GM18517 (cell line): Measurements from ENCODE around the gene ITGA1.
"Not testable (repeated sequence)": the region's sequence is repeated elsewhere in the genome, so short reads cannot be mapped to it uniquely, and the experiment has no call there.

ENCODE experiments used
- ATAC-seq: cut with Tn5 transposase; IDR thresholded peaks from one replicate; pipeline ENCODE4 v1.9.1; 2021; ENCODE audit warnings: mild to moderate bottlenecking, moderate library complexity; ENCODE audit not compliant: unreplicated experiment

ITGA1 gene

GRCh38 chr5:52787600-52788504 is at the start of gene ITGA1, which contains the start of gene PELO:
TSS of gene ITGA1 (plus strand) at chr5:52787916. CDS start at chr5:52788354, 438 bp downstream.
TSS of gene PELO (plus strand) at chr5:52787916. CDS start at chr5:52800395, 12,479 bp downstream.
- ATAC-seq = peak; percentile 82

DNA sequence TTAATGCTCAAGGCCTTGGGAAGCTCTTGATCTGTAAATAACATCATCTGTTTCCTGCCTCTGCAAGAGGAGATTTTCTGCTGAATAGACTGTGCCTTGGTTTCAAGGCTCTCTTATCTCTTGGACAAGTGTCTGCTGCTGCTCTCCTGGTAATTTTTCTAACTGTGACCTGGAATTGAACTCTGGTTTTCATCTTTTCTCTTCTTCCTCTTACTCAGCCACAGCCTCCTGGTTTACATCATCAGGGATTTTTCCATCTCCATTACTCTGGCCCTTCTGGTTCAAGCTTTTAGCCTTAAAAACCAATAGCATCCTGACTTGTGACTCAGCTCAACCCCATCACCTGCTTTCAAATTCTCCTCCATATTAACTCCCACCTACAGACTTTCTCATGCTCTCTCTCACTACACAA is 49.6 kb upstream of the ITGA1 start:
- ATAC-seq = peak; percentile 56

DNA sequence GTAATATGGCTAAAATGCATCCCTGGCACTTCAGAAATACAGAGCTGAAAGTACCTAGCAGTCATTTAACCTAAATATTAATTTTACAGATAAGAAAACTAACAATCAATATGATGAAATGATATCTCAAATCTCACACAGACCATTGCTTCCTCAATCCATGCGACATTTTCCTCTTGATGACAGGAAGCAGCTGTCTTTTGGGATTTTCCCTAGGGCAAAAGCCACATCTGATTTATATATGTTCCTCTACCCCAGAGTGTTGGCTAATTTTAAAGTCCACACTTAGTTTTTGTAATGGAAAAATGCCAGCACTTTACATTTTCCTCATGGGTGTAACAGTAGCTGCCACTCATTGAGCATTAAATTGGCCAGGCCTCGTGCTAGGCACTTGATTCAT is 47.7 kb upstream of the ITGA1 start:
- ATAC-seq = no peak

- ATAC-seq = no peak
These were observed 44.7 kb upstream of the ITGA1 start for GRCh38 chr5:52743012-52743411.

DNA sequence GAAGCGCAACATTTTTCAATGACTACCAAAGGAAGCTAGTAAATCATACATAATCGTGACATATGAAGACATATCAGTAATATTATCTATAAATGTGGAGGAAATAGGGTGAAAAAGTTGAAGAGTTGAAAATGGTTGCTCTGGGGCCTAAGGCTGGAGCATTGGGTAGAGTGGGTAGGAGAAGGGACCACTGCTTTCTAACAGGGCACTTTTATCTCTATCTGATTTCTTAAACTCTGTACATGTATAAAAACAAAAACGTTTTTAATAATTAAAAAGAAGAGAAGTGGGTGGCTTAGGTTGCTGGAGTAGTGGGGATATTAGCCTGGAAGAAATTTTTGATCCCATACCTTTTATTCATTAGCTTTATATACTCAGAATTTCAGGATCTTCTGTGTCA is 44.2 kb upstream of the ITGA1 start:
- no peak for ATAC-seq

GRCh38 chr5:52743970-52744369 is 43.7 kb upstream of the ITGA1 start:
- no peak for ATAC-seq

DNA sequence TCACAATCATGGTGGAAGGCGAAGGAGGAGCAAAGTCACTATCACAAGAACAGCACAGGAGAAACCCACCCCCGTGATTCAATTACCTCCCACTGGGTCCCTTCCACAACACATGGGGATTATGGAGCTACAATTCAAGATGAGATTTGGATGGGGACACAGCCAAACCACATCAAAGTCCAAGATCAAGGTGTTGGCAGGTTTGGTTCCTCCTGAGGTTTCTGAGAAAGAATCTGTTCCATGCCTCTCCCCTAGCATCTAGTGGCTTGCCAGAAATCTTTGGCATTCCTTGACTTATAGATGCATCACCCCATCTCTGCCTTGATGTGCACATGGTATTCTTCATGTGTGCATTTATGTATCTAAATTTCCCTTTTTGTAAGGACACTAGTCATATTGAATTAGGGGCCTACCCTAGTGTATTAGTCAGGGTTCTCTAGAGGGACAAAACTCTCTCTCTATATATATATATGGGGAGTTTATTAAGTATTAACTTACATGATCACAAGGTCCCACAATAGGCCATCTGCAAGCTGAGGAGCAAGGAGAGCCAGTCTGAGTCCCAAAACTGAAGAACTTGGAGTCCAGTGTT is 42.8 kb upstream of the ITGA1 start:
- not testable (repeated sequence) for ATAC-seq

GRCh38 chr5:52746539-52746938 is 41.2 kb upstream of the ITGA1 start:
- no peak for ATAC-seq

DNA sequence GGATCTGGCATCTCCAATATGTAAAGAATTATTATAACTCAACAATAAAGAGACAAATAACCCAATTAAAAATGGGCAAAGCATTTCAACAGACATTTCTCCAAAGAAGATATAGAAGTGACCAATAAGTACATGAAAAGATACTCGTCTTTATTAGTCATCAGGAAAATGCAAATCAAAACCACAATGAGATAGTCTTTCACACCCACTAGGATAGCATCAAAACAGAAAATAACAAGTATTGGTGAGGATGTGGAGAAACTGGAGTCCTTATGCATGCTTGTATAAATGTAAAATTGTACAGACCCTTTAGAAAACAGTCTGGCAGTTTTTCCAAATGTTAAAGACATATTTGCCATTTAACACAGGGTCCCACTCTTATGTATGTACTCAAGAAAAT is 39.1 kb upstream of the ITGA1 start:
- no peak for ATAC-seq

GRCh38 chr5:52749666-52750065 is 38.0 kb upstream of the ITGA1 start:
- no peak for ATAC-seq

GRCh38 chr5:52751137-52751536 is 36.6 kb upstream of the ITGA1 start:
- ATAC-seq = no peak

GRCh38 chr5:52754051-52754450 is 33.7 kb upstream of the ITGA1 start:
- no peak for ATAC-seq

DNA sequence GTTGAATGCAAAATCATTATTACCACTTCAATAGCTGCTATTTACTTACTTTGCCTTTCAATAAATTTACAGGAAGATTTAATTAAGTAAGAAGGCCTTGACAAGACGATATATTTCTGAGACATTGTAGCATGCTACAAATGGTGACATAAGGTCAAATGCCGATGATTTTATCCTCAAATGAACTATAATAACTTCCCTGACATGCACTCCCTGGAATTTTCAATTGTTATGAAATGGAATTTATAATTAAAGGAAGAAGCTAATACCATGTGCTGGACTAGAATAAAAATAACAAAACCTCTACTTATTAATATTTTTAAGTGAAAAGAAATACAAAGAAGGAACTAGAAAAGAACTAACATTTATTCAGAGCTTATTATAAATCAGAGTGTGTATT is 30.2 kb upstream of the ITGA1 start:
- ATAC-seq = no peak

GRCh38 chr5:52758014-52758413 is 29.7 kb upstream of the ITGA1 start:
- ATAC-seq = no peak

- no peak for ATAC-seq
These were observed 28.4 kb upstream of the ITGA1 start for GRCh38 chr5:52759331-52759730.

- peak; percentile 60 for ATAC-seq
These were observed 26.9 kb upstream of the ITGA1 start for GRCh38 chr5:52760695-52761366.

DNA sequence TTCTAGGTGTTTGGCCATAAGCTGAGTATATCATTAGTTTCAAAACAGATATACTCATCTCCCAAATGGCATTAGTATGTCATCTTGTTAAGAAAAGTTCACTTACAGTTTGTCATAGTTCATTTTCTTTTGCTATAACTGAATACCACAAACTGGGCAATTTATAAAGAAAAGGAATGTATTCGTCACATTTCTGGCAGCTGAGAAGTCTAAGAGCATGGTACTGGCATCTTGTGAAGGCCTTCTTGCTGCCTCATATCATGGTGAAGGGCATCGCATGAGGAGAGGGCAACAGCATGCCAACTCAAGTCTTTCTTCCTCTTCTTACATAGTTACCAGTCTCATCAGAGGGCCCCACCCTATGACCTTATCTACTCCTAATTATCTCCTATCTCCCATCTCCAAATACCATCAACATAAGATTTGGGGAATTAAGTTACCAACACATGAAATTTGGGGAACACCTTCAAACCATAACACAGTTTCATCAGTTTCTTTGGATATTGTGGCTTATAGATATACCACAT is 20.4 kb upstream of the ITGA1 start:
- ATAC-seq = no peak

DNA sequence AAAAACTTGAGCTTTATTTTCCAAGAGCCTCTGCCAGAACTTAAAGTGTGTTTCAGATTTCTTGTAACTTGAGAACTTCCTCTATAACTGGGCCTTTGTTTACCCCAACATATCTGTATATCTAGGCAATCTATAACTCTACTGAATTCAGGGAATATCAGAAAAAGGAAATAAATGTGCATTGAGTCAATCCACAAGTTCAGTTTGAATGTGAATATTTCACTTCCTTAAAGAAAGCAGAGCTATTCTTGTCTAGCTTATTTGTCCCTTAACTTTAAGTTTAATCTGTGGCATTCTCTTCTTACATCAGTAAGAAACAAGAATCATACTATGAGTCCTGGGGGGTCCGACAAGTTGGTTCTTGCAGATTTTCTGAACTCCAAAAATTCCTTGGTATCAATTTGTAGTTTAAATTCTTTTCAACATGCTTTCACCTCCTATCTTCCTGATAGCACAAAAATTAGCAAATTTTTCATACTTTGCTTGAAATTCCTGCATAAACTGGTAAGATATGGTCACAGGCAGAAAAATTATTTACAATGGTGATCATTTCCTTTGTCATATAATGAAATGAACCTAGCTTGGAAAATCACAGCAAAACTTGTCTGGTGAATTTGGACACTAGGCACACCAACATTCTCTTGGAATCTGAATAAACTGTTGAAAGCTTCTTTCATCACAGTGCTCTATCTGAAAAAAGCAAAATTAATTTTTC is 19.8 kb upstream of the ITGA1 start:
- peak; percentile 39 for ATAC-seq

DNA sequence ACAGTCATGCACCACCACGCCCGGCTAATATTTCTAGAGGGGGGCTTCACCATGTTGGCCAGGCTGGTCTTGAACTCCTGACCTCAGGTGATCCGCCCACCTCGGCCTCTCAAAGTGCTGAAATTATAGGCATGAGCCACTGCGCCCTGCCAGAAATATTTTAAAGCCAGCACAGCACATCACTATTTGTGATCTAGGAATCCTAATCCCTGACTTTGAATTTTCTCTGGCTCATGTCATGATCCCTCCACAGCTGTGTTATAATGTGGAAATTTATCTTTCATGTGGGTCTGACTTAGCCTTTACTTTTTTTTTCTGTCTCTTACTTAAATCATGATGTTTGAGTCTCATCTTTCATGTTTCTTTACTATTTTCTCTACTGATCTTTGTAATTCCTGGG is 18.7 kb upstream of the ITGA1 start:
- no peak for ATAC-seq

DNA sequence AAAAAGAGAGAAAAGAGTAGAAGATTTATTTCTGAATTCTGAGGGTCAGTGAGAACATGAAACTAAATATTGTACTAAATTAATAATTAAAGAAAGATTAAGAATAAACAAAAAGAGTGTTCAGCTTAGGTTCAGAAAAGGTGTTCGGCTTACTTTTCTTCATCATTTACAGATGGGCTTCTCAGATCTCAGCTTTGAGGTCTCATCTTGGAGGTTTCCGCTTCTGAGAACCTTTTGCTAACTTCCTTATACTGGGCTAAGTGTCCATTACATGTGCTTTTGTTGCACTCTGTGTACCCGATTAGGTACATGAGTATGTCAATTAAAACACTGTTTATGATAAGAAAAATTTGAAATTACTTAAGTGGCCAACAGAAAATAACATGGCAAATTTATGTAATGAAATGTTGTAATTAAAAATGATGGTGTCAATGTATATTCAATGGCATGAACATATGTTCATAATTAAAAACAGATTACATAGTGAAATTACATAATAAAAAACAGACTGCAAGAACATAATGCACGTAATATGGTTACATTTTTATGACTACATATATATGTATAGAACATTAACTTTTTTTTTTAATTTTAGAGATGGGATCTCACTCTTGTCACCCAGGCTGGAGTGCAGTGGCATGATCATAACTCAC is 17.3 kb upstream of the ITGA1 start:
- no peak for ATAC-seq
